HG03159 (cell line): ENCODE results near the gene NME7.

Experiments used
- ATAC-seq: cut with Tn5 transposase; IDR thresholded peaks from one replicate; pipeline ENCODE4 v1.9.1; 2021; ENCODE audit warnings: mild to moderate bottlenecking, moderate library complexity; ENCODE audit not compliant: unreplicated experiment

NME7 gene

DNA sequence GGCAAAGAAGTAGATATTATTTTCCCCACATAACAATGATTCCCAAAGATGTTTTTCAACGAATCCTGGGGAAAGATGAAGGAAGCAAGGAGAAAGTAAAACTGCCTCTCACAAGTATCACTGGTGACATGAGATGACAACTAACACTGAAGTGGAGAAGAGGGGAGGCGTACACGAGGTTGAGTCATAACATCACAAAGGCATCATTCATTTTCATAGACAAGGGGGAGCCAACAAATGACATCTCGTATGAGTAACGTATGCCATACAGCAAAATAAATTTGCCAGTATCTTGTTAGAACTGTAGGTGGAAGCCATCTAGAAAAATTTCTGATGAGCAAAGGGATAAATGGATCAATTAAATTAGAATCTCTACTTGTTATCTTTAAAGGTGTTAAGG, 204.5 kb downstream of the NME7 start:
- ATAC-seq, result no peak

DNA sequence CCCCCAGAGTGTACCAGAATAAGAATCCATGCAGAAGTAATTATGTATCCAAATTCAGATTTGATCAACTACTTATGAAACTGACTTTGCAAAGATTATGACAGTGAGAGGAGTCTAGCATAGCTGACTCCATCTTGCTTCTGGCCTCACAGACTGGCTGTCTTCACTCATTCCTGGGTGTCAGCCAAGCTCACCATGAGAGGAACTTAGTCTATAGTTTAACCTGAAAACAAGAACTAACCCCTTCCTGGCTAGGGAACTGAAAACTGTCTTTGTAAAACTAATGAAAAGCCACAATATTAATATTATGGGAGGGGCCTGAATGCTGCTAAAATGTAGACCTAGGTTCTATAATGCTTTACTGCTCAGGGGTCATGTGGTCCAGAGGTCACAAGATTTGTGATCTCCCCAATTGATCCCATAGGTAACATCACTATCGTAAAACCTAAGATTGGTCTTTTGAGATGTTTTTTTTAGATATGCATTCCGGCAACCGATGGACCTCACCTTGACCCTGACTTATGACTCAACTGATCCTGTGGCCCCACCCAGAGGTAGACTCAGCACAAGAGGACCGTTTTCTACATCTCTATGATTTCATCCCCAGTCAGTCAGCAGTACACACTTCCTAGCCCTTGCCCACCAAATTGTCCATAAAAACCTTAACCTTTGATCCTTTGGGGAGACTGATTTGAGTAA, 206.0 kb downstream of the NME7 start:
- peak; percentile 92 for ATAC-seq

DNA sequence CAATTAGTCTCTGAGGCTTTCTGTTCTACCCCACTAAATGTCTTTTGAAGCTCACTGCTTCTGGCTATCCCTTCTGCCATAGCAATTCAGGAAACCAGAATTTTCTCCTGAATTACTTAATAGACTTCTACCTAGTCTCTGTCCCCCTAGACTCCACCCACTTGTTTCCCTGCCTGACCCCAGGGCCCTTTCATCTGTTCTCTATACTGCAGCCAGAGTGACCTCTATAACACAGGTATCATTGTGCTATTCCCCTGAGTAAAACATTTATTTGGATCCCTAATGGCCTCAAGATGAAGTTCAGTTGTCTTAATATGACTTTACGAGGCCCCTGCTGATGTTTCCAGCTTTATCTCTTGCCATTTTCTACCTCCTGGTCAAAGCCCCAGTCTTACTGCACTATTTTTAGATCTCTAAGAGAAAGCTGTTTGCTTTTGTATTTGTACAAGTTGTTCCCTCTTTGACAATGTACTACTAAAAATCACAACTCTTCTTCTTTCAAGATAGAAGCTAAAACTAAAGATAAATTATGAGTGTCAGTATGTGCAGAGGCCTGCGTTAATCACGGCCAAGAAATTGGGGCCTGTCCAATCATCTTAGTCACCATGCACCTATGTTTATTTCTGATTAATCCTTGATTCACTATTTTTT, 206.6 kb downstream of the NME7 start:
- no peak for ATAC-seq

DNA sequence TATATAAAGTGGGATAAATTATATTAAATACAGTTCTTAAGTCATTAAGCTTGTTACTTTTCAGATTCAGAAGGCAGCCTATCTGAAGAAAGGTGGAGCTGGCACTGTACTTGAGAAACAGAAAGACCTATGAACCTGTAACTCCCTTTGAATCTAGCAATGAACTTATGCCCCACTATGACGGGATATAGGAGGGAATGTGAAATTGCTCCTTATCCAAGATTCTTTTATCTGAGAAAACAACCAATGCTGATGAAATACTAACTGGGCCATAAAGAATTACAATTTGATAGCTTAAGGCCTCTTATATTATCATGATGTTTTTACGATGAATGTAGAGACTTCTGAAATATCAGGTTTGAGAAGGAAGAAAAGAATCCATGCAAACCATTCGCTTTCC, 211.0 kb downstream of the NME7 start:
- ATAC-seq, result no peak

DNA sequence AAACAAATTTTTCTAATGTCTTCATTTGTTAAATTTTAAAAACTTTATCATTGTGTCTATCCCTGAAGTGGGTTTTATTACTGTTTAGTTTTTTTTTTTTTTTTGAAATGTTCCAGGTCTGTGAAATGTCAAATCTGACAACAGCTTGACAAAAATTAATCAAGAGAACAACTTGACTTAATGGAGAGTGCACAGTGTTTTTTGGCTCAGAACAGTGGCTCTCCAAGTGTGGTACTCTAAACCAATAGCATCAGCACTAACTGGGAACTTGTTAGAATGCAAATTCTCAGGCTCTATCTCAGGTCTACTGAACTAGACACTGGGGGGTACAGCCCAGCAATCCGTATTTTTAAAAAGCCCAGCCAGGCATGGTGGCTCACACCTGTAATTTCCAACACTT, 211.9 kb downstream of the NME7 start:
- ATAC-seq, result no peak

DNA sequence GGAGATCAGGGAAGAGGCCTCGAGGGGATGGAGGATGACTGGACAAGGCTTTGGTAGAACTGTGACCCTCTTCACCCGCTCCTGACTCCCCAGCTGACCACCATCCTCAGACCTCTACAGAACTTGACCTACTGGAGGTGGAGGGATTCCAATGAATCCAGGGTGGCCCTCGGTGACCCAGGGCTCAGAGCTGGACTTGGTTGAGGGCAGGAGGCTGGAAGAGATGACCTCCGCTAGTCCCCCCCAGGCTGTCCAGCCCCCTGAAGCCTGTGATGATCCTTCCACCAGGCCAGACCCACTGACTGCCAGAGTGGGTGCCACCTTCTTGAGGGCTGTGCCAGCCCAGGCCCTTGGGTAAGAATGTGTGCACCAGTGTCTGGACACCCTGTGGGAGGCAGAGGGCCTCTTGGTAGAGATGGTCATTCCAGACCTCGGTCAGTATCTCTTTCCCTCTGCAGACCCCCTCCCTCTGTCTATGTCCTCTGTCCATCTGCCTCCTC, 216.2 kb downstream of the NME7 start:
- ATAC-seq, result no peak

DNA sequence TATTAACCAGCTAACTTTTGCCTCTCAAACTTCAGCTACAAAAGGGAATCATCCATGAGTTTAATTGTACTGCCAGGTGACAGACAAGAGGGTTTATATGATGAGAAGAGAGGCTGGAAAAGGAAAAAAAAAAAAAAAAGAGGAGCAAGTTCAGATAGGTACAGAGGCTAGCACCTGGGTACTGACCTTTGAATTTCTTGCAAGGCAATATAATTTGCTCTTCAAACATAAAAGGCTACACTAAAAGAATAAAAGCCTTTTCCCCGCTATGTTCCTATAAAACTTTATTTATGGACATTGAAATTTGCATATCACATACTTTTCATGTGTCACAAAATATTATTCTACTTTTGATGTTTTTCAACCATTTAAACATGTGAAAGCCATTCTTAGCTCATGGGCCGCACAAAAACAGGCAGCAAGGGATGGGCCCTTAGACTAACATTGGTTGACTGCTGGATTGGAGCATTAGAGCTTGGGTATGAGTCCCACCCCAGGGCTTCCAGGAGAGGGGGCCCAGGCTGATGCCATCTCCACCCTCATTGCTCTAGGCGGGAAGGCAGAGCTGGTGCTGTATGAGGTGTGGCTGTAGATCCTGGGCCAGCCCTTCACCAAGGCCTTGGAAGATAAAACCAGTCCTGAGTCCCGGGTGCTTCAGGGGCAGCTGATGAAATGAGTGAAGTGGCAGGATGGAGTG, 216.8 kb downstream of the NME7 start:
- ATAC-seq, result no peak

DNA sequence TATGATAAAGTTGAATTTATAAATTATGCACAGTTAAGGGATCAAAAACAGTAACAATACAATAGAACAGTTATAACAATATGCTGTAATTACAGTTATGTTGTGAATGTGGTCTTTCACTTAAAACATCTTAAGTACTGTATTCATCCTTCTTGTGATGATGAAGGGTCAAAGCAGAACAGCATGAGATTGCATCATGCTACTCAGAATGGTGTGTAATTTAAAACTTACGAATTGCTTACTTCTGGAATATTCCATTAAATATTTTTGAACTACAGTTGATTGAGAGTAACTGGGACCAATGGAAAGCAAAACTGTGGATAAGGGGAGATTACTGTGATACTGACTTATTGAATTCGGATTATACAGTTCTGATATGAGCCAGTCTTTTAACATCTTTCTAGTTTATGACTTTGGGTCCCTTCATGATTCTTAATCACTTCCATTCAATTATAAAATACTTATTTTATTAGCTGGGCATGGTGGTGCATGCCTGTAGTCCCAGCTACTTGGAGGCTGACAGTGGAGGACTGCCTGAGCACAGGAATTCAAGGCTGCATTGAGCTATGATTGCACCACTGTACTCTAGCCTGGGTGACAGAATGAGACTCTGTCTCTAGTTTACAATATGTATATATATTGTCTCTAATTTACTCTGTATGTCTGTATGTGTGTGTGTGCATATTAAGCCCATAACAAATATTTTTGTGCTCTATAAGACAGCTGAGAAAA, 217.9 kb downstream of the NME7 start:
- no peak for ATAC-seq

DNA sequence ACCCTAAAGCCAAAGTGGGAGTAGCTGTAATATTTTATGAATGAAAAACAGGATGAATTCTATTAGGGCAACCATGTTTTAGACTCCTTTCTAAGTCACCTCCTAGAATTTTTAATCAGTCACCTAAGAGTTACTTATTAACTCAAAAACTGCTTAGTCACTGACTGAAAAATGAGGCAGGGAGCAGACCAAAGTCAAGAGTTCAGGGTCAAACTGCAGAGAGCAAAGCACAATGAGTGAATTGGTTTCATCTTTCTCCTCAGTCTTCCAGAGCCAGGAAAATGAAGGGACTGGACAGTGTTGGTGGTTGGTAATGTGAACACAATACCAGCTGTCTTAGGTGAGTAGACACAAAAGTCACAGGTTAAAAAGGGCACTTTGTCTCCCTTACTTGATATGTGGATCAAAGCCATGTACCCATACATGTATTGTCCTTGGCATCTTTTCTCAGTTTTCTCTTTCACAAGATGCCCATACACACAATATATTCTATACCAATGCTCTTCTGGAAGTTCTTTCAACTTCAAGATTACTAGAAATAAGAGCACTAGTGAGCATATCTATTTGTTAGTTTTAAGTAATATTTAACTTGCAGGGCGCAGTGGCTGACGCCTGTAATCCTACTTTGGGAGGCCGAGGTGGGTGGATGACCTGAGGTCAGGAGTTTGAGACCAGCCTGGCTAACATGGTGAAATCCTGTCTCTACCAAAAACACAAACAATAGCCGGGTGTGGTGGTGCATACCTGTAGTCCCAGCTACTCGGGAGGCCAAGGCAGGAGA, 218.9 kb downstream of the NME7 start:
- ATAC-seq, result peak; percentile 54

DNA sequence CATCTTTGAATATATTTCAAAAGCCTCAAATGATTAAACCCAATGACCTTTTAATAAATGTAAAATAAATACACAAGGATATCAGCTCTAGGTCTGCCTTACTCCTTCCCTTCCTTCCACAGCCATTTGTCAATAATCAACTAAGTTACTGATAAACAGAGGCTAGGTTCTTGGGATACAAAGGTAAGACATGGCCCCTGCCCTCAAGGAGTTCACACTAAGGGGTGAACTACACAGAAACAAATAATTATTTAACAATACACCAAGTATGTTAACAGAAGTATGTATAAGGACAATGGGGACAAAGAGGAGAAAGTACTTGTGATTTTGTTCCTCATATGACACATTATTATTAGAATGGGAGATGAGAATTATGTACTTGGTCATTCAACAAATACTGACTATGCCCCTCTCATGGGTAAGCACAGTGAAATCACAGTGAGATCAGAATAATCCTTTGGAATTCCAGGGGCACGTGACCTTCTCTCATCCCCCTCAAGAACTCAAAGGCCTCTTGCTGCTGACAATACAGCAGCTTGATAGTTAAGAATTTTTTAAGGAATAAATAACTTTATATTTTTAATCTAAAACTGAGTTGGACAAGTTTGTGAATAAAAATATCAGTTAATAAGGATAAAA, 220.9 kb downstream of the NME7 start:
- ATAC-seq, result no peak

DNA sequence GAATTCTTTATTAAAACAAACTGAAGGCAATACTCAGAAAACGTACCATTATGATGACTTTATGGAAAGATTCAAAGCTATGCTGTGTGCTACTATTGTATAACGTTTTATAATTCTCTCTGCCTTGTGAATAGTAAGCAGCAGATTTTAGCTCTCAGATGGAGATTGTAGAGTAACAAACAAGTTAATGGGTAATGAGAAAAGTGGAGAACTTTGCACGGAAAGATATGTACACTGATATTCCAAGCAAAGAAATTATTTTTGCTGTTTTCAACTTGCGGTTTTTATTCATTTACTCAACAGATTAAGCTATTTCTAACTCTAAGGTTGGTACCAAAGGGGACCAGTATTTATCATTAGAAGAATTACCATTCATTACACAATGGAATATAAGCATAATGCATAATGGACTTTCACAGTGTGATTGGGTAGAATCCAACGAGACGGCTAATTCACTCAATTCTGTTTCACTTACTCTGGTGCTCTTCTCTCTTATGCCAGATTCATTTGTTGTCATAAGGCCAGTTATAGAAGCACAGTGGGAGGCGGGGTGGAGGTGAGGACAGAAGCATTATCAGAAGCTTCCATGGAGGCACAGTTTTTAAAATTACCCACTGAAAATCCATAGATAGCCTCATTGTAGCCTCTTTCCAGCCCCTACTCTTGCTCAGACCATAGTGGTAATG, 222.5 kb downstream of the NME7 start:
- ATAC-seq, result no peak

DNA sequence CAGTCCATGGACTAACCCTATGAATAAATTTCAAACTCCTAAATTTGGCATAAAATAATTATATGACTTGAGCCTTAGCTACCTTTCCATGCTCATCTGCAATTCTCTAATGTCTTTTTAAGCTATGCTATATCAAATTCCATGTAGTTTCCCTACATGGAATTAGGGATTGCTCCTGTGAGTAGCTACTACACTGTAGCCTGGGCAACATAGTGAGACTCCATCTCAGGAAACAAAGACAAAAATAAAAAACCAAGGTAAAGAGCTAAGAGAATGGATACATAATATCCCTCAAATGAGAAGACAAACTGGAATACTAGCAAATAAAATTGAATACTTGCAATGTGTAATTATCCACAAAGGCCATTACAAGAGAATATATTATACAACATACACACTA, 223.6 kb downstream of the NME7 start:
- ATAC-seq, result no peak

DNA sequence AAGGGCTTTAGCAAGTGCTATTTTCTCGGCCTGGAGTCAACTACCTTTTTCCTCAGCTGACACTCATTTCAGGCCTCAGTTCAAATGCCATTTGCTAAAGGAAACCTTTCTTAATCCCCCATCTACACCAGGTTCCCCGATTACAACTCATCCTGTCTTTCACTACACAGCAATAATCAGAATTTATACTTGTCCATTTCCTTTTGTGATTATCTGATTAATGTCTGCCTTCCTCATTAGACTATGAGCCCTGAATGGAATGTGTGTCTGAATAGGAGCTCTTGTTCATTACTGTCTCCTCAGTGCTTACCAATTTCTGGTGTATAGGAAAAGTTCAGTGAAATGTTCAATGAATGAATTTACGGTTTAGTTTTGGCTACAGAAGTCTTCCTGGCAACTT, 224.3 kb downstream of the NME7 start:
- no peak for ATAC-seq

DNA sequence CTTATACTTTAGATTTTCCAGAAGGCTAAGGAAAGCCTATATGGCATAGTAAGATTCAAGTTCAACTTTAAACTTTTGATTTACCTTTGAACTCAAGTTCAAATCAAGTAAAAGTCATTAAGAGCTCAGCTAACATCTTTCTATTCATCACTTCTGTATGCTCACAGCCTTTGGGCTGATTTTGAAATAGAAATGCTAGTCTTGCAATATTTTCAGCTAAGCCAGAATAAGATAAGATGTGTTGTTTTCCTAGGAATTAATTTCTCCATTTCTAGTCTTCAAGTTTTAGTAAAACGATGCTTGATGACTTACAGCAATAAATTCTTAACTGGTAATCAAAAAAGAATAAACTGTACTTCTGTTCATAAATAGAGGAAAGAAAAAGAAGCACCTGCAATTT, 225.5 kb downstream of the NME7 start:
- ATAC-seq, result no peak

DNA sequence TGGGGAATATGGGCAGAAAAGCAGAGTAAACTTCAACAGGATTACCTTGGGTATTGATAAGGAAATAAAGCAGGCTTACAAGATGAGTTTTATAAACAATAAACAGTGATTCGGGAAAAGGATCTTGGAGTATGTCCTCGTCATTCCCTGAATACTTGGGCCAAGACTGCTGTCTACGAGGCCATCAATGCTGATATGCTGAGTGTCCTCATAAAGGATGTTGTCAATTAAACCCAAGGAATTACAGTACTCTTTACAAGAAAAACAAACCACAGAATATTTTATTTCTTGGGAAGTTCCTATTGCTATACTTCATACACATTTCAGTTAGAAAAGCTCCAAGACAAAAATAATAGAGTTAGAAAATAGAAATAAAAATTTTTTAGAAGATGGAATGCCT, 226.2 kb downstream of the NME7 start:
- no peak for ATAC-seq

DNA sequence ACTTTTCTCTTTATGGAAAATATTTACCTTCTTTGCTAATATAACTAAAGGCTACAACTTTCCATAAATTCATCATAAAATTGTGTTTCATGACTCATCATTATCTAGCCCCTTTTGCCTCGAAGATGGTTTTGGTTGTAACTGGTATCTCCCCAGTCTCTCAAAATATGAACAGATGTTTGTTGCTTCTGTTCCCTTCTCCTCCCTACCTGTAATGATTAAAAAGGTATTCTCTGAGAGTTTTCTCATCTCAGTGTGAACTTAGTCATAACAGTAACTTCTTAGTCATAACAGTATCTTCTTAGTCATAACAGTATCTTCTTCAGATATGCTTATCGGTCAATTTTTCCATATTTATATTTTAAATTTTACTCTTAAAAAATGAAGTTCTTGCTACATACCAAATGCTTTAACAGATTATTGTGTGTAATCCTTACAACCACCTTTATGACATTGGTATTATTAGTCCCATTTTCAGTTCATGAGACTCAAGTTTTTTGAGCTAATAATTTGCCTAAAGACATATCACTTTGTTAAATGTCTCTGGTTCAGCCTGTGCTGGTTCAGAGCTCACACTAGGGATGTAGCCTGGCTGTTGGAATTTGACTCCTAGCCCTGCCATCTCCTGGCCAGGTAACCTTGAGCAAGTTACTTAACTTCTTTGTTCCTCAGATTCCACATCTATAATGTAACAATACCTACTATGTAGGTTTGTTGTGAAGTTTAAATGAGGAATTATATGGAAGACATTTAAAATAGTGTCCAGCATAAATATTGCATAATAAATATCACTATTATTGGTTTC, 228.5 kb downstream of the NME7 start:
- peak; percentile 90 for ATAC-seq

DNA sequence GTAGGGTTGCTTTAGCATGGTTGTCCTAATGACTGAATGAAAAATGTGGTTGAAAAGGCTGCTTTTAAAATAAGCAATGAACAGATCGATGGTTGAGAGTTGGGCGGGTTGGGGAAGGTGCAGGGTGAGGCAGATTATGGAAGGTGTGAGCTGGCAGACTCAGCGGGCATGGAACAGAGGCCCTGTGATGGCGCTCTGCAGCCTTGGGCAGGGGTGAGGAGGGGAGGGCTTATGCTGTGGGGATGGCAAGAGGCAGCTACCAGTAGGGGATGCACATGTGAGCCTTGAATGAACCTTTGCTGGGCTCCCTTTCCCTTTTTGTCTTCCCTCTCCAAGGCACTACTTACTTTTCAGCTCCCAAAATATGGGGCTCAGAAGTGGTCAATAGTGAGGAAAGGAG, 230.2 kb downstream of the NME7 start:
- no peak for ATAC-seq

DNA sequence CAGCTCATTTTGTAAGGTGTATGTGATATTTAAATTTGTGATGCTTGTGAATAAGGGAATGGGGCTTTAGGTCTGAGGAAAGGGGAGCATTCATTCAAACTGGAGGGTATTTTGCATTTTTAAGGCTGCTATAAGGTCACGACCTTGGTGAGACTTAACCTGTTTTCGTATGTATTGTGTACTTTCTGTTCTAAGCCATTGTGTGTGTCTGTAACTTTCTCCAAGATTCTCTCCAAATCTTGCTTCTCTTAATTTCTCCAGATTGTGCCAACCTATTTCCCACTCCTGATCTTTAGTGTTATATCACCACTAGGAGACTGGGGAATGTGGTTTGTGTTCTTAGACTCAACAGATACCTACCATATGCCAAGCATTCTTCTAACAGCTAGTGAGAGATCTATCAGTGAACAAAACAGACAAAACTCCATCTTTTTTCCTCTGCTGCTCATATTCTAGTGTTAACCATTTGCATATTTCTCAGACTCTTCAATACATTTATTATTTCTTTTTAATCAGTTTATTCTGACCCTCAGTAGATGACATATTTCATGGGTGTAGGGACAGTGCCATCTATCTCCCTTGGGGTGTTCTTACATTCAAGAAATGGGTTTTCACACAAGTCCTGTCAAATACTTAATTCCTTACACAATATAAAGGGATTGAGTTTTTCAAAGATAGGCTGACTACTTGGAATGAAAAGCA, 233.6 kb downstream of the NME7 start:
- ATAC-seq, result no peak
